Choroid plexus epithelial cell (primary cell): Measurements from ENCODE around the gene PSEN2.
A peak's percentile ranks its signal among the peaks of the same experiment; 100 is the strongest.
"Not testable (repeated sequence)": the region's sequence is repeated elsewhere in the genome, so short reads cannot be mapped to it uniquely, and the experiment has no call there.

Experiments used
- DNase-seq: peaks from one replicate; pipeline ENCODE4 v3.0.0-alpha.2; 2010; ENCODE audit warnings: low read depth
- H3K4me3 ChIP-seq: 2 replicates; pipeline ENCODE4 v1.5.1; 2011; ENCODE audit warnings: low read depth, mild to moderate bottlenecking, control low read depth, low read length, moderate library complexity
- TF ChIP-seq, protein P1 (sequence below): conservative IDR thresholded peaks from 2 replicates; pipeline ENCODE4 v1.5.1; 2011; ENCODE audit warnings: low read depth, mild to moderate bottlenecking, control low read depth, inconsistent platforms, low read length, moderate library complexity

Gene PSEN2

DNA sequence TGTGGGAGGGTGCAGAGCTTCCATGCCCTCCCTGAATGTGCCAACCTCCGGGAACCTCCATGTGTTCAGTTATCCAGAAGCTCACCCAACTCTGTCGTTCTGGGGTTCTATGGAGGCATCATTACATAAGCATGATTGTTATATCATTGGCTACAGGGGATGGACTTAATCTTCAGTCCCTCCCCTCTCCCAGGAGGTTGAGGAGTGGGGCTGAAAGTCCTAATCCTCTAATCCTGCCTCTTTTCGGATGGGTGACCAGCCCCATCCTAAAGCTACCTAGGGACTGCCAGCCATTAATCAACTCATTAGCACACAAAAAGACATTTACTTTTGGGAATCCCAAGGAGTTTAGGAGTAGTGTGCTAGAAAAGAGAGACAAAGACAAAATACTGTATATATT is 32.0 kb upstream of the PSEN2 start:
- TF ChIP-seq, protein P1, sequence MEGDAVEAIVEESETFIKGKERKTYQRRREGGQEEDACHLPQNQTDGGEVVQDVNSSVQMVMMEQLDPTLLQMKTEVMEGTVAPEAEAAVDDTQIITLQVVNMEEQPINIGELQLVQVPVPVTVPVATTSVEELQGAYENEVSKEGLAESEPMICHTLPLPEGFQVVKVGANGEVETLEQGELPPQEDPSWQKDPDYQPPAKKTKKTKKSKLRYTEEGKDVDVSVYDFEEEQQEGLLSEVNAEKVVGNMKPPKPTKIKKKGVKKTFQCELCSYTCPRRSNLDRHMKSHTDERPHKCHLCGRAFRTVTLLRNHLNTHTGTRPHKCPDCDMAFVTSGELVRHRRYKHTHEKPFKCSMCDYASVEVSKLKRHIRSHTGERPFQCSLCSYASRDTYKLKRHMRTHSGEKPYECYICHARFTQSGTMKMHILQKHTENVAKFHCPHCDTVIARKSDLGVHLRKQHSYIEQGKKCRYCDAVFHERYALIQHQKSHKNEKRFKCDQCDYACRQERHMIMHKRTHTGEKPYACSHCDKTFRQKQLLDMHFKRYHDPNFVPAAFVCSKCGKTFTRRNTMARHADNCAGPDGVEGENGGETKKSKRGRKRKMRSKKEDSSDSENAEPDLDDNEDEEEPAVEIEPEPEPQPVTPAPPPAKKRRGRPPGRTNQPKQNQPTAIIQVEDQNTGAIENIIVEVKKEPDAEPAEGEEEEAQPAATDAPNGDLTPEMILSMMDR = no peak
- DNase-seq = no peak
- no peak overlapping the region for H3K4me3 ChIP-seq

DNA sequence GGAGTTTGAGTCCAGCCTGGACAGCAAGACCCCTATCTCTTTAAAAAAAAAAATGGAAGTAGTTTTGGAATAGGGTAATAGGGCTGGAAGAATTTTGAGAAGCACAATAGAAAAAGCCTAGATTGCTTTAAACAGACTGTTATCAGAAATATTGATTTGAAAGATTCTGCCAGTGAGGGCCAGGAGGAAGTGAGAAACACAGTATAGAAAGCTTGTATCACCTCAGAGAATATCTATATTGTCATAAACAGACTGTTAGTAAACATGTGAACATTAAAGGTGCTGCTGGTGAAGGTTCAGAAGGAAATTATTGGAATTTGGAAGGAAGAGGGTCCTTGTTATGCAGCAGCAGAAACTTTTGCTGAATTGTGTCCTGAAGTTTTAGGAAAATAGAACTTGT is 24.8 kb upstream of the PSEN2 start:
- TF ChIP-seq, protein P1 = no peak
- DNase-seq = no peak
- no peak overlapping the region for H3K4me3 ChIP-seq

DNA sequence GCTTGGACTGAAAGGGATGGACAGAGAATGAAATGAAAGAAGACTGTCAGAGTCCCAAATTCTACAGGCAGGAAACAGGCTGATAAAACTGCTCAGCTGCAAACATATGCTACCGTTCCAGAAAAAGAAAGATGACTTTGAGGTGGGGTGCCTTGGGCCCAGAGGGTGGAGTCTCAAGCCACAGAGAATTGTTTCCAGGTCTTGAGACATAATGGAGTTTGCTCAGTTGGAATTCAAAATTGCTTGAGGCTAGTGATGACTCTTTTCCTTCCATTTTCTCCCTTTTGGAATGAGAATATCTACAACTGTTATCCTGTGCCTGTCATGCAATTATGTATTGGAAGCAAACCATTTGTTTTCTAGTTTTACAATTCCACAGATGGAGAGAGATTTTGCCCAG is 23.6 kb upstream of the PSEN2 start:
- TF ChIP-seq, protein P1 = no peak
- DNase-seq = no peak

GRCh38 chr1:226854548-226854947 is 15.9 kb upstream of the PSEN2 start:
- DNase-seq, H3K4me3 ChIP-seq: not testable (repeated sequence)

More for the DNA sequence above, 23.6 kb upstream of the PSEN2 start:
- H3K4me3 ChIP-seq = no peak overlapping the region

DNA sequence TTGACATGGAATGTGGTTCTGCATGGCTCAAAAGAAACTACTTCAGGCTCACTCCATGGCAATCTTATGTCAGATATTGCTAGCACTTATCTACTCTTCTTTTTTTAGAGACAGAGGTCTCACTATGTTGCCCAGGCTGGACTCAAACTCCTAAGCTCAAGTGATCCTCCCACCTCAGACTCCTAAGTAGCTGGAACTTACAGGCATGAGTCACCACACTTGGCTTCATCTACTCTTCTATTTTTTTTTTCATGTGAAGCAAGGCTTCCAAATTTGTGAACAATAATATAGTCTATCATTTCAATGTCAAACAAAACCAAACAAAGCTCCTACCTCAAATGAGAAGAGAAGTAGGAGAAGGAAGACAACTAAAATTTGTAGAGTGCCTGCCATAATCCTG is 7.5 kb upstream of the PSEN2 start:
- TF ChIP-seq, protein P1 = no peak
- DNase-seq = peak; percentile 63
- no peak overlapping the region for H3K4me3 ChIP-seq

- no peak overlapping the region for H3K4me3 ChIP-seq
- TF ChIP-seq, protein P1 = no peak
- DNase-seq = peak; percentile 69
Observed at GRCh38 chr1:226863446-226863845, 7.0 kb upstream of the PSEN2 start.

- DNase-seq = no peak
- H3K4me3 ChIP-seq = no peak overlapping the region
- TF ChIP-seq, protein P1 = no peak
Observed at GRCh38 chr1:226864311-226864710, 6.1 kb upstream of the PSEN2 start.

- DNase-seq = no peak
- TF ChIP-seq, protein P1 = no peak
Observed at GRCh38 chr1:226865590-226865989, 4.8 kb upstream of the PSEN2 start.

More at GRCh38 chr1:226865590-226865989, 4.8 kb upstream of the PSEN2 start:
- H3K4me3 ChIP-seq = no peak overlapping the region
